H1 (cell line): Measurements from ENCODE around the gene ZNF70. TPM values are rescaled to one million over a fixed set of nuclear protein-coding genes. Genes with fewer than 3 reads are reported as not detected.

Experiments used
- CTCF ChIA-PET: fragments of 300-600 bp; sonication (Branson Sonifier 250); formaldehyde crosslinking; loops from one replicate; lab custom pipeline; 2021; ENCODE audit not compliant: partially characterized antibody; lab: Charles Lee
- POLR2A ChIA-PET: fragments of 300-600 bp; sonication (Branson Sonifier 250); formaldehyde crosslinking; loops from one replicate; lab custom pipeline; 2021; ENCODE audit warnings: inconsistent platforms; ENCODE audit not compliant: partially characterized antibody; lab: Charles Lee
- DNase-seq, 2 experiments: peaks; one replicate each; pipeline versions ENCODE4 v3.0.0 to v3.0.0-alpha.2; 2010 to 2022; ENCODE audit warnings: low spot score in 2 of 2, low read depth in 1 of 2, mixed read lengths in 1 of 2
- FAIRE-seq: peaks from 2 replicates; lab custom pipeline; 2011; peaks lifted over from hg19 to GRCh38; lab: Jason Lieb, UNC
- H2AFZ ChIP-seq: 2 replicates; pipeline ENCODE4 v1.8.1; 2012; ENCODE audit warnings: low read length, inconsistent platforms
- H2AK5ac ChIP-seq: 2 replicates; pipeline ENCODE4 v1.6.1; 2013; ENCODE audit warnings: low read depth, low read length
- H2BK120ac ChIP-seq: replicated peaks from 2 replicates; pipeline ENCODE3; 2013; ENCODE audit warnings: low read depth, low read length, inconsistent platforms
- H2BK12ac ChIP-seq: 2 replicates; pipeline ENCODE4 v1.6.1; 2013; ENCODE audit warnings: low read depth, low read length
- H2BK15ac ChIP-seq: 2 replicates; pipeline ENCODE4 v1.6.1; 2013; ENCODE audit warnings: low read length
- H2BK20ac ChIP-seq: 2 replicates; pipeline ENCODE4 v1.6.1; 2013; ENCODE audit warnings: low read length
- H2BK5ac ChIP-seq: 2 replicates; pipeline ENCODE4 v1.6.1; 2013; ENCODE audit warnings: low read depth, low read length
- H3K14ac ChIP-seq: 2 replicates; pipeline ENCODE4 v1.6.1; 2013; ENCODE audit warnings: inconsistent platforms; ENCODE audit not compliant: insufficient read length
- H3K18ac ChIP-seq: 2 replicates; pipeline ENCODE4 v1.6.1; 2013; ENCODE audit warnings: low read length; ENCODE audit errors: extremely low read depth
- H3K23ac ChIP-seq: 2 replicates; pipeline ENCODE4 v1.6.1; 2013; ENCODE audit warnings: inconsistent platforms; ENCODE audit not compliant: insufficient read length
- H3K23me2 ChIP-seq: 2 replicates; pipeline ENCODE4 v1.6.1; 2013; ENCODE audit warnings: low read depth, low read length
- H3K27ac ChIP-seq: 2 replicates; pipeline ENCODE4 v1.6.1; 2011; ENCODE audit warnings: low read depth, low read length, inconsistent platforms
- H3K27me3 ChIP-seq, 4 experiments: replicated peaks in 1 of 4; 1 replicate in 1 of 4; 2 replicates in 3 of 4; pipeline versions ENCODE4 v1.6.1 to v1.8.1; 2011 to 2013; ENCODE audit warnings: low read length in 3 of 4, mild to moderate bottlenecking in 3 of 4, inconsistent platforms in 2 of 4, mixed read lengths in 2 of 4, moderate library complexity in 1 of 4; ENCODE audit not compliant: control insufficient read depth in 3 of 4, insufficient read depth in 3 of 4; ENCODE audit errors: extremely low read depth in 1 of 4
- H3K36me3 ChIP-seq, 4 experiments: 2 replicates each; pipeline versions ENCODE4 v1.6.1 to v1.8.1; 2011 to 2013; ENCODE audit warnings: mild to moderate bottlenecking in 4 of 4, low read length in 3 of 4, moderate library complexity in 2 of 4, control low read depth in 1 of 4, inconsistent platforms in 1 of 4; ENCODE audit not compliant: insufficient read depth in 4 of 4, control insufficient read depth in 2 of 4
- H3K4ac ChIP-seq: replicated peaks from 2 replicates; pipeline ENCODE3; 2013; ENCODE audit warnings: low read length, low read depth, mixed read lengths, inconsistent platforms; ENCODE audit not compliant: insufficient read length
- H3K4me1 ChIP-seq, 4 experiments: replicated peaks in 1 of 4; 1 replicate in 1 of 4; 2 replicates in 3 of 4; pipeline versions ENCODE4 v1.6.1 to v1.8.1; 2011 to 2013; ENCODE audit warnings: low read length in 3 of 4, inconsistent platforms in 2 of 4, mixed read lengths in 1 of 4; ENCODE audit not compliant: insufficient read depth in 4 of 4, control insufficient read depth in 3 of 4
- H3K4me2 ChIP-seq, 2 experiments: 2 replicates each; pipeline versions ENCODE4 v1.6.1 to v1.8.1; 2011 to 2013; ENCODE audit warnings: low read depth in 2 of 2, low read length in 2 of 2, control low read depth in 1 of 2, inconsistent platforms in 1 of 2, mild to moderate bottlenecking in 1 of 2; ENCODE audit not compliant: insufficient read depth in 1 of 2
- H3K4me3 ChIP-seq, 4 experiments: fragments of 200-600, 300-600 bp in 1 of 4; sonication (generic), shearing (Covaris generic), sonication (Bioruptor Twin) in 1 of 4; 2 replicates each; pipeline versions ENCODE4 v1.5.1 to v1.8.1; 2011 to 2016; ENCODE audit warnings: low read length in 4 of 4, low read depth in 3 of 4, control low read depth in 2 of 4, inconsistent platforms in 2 of 4, mild to moderate bottlenecking in 2 of 4, mixed read lengths in 1 of 4, moderate library complexity in 1 of 4; ENCODE audit not compliant: insufficient read depth in 2 of 4; ENCODE audit errors: extremely low read depth in 1 of 4
- H3K56ac ChIP-seq: replicated peaks from 2 replicates; pipeline ENCODE3; 2013; ENCODE audit warnings: low read depth, mild to moderate bottlenecking, mixed read lengths, low read length, inconsistent platforms; ENCODE audit not compliant: insufficient read length
- H3K79me1 ChIP-seq: 2 replicates; pipeline ENCODE4 v1.6.1; 2013; ENCODE audit warnings: low read depth, low read length, control low read depth
- H3K79me2 ChIP-seq, 2 experiments: 2 replicates each; pipeline versions ENCODE4 v1.6.1 to v1.8.1; 2012 to 2013; ENCODE audit warnings: low read length in 2 of 2, mild to moderate bottlenecking in 2 of 2, inconsistent platforms in 1 of 2; ENCODE audit not compliant: insufficient read depth in 2 of 2, control insufficient read depth in 1 of 2
- H3K9ac ChIP-seq, 4 experiments: replicated peaks in 1 of 4; 1 replicate in 1 of 4; 2 replicates in 3 of 4; pipeline versions ENCODE4 v1.6.1 to v1.8.1; 2011 to 2013; ENCODE audit warnings: low read depth in 3 of 4, low read length in 3 of 4, control low read depth in 2 of 4, mild to moderate bottlenecking in 2 of 4, moderate library complexity in 2 of 4, inconsistent platforms in 1 of 4; ENCODE audit errors: extremely low read depth in 1 of 4
- H3K9me3 ChIP-seq, 2 experiments: 2 replicates each; pipeline versions ENCODE4 v1.6.1 to v1.8.1; 2012 to 2013; ENCODE audit warnings: mild to moderate bottlenecking in 2 of 2, moderate library complexity in 2 of 2, control low read depth in 1 of 2, inconsistent platforms in 1 of 2, low read depth in 1 of 2, low read length in 1 of 2, mixed read lengths in 1 of 2; ENCODE audit not compliant: insufficient read depth in 2 of 2
- H4K20me1 ChIP-seq, 2 experiments: replicated peaks in 1 of 2; 2 replicates each; pipeline versions ENCODE3 to v1.8.1; 2011 to 2013; ENCODE audit warnings: inconsistent platforms in 2 of 2, low read length in 2 of 2, mild to moderate bottlenecking in 1 of 2; ENCODE audit not compliant: insufficient read depth in 2 of 2, control insufficient read depth in 1 of 2
- H4K5ac ChIP-seq: 2 replicates; pipeline ENCODE4 v1.6.1; 2013; ENCODE audit warnings: low read length, low read depth, mixed read lengths, inconsistent platforms; ENCODE audit not compliant: insufficient read length
- H4K8ac ChIP-seq: 2 replicates; pipeline ENCODE4 v1.8.0; 2013; ENCODE audit warnings: mild to moderate bottlenecking, moderate library complexity, low read length, inconsistent platforms; ENCODE audit not compliant: insufficient read depth; ENCODE audit errors: extremely low read depth
- H4K91ac ChIP-seq: replicated peaks from 2 replicates; pipeline ENCODE3; 2013; ENCODE audit warnings: low read length, mixed read lengths, inconsistent platforms; ENCODE audit not compliant: insufficient read length
- ATF3 ChIP-seq: IDR thresholded peaks from 2 replicates; pipeline ENCODE4 v1.6.1; 2011; ENCODE audit warnings: low read depth, mild to moderate bottlenecking, low read length; ENCODE audit not compliant: insufficient read depth
- BCL11A ChIP-seq, 2 experiments: IDR thresholded peaks; one replicate each; pipeline ENCODE4 v1.6.1; 2011; ENCODE audit warnings: low read depth in 2 of 2, low read length in 2 of 2, mild to moderate bottlenecking in 2 of 2
- CBX5 ChIP-seq: fragments of 300-800, 300-1000 bp; sonication (generic); IDR thresholded peaks from 2 replicates; pipeline ENCODE4 v1.7.1; 2016; ENCODE audit warnings: antibody characterized with exemption, low read length, low read depth
- E2F6 ChIP-seq: IDR thresholded peaks from 2 replicates; pipeline ENCODE4 v1.6.1; 2012; ENCODE audit warnings: inconsistent platforms
- MAX ChIP-seq: IDR thresholded peaks from 2 replicates; pipeline ENCODE4 v1.6.1; 2012; ENCODE audit warnings: inconsistent platforms
- RXRA ChIP-seq: IDR thresholded peaks from 2 replicates; pipeline ENCODE4 v1.6.1; 2011; ENCODE audit warnings: low read depth, mild to moderate bottlenecking, low read length, moderate library complexity; ENCODE audit not compliant: insufficient read depth
- SIN3A ChIP-seq, 2 experiments: IDR thresholded peaks in 1 of 2; conservative IDR thresholded peaks in 1 of 2; 2 replicates each; pipeline ENCODE4 v1.6.1; 2011 to 2012; ENCODE audit warnings: low read length in 2 of 2, improper control_type of control experiment in 1 of 2, low read depth in 1 of 2, mild to moderate bottlenecking in 1 of 2
- SIRT6 ChIP-seq: IDR thresholded peaks from one replicate; pipeline ENCODE4 v1.7.1; 2012; ENCODE audit warnings: low read length, inconsistent platforms
- SP2 ChIP-seq: IDR thresholded peaks from 2 replicates; pipeline ENCODE4 v1.6.1; 2012; ENCODE audit warnings: mild to moderate bottlenecking, low read length, inconsistent platforms
- SRF ChIP-seq: IDR thresholded peaks from 2 replicates; pipeline ENCODE4 v1.6.1; 2011; ENCODE audit warnings: mild to moderate bottlenecking, low read depth, low read length, moderate library complexity
- WGBS, 2 experiments: shearing (Covaris generic) in 1 of 2; methylation state at CpG; one replicate each; pipeline versions ENCODE4 v1.1.6 to v1.1.7; 2013 to 2015; ENCODE audit warnings: low lambda C conversion rate in 2 of 2, mixed read lengths in 2 of 2, inconsistent platforms in 1 of 2, low coverage in 1 of 2, missing lambda C conversion rate in 1 of 2; ENCODE audit not compliant: insufficient replicate concordance in 2 of 2, insufficient coverage in 1 of 2, insufficient read length in 1 of 2; ENCODE audit errors: extremely low coverage in 1 of 2, missing lambda C conversion rate in 1 of 2; 5-methylcytosine and 5-hydroxymethylcytosine counted together
- polyA plus RNA-seq, 7 experiments: library from polyadenylated mRNA; depleted of rRNA in 3 of 7; stranded (reverse) in 5 of 7; unstranded in 2 of 7; fragments of >200 nt in 5 of 7; fragments of 200-250 nt in 2 of 7; gene quantifications; 1 replicate in 5 of 7; 2 replicates in 1 of 7; 4 replicates in 1 of 7; pipeline versions ENCODE4 v1.2.1 to v1.2.3, GENCODE V29; 2011 to 2013; ENCODE audit warnings: missing spikeins in 2 of 7, mixed read lengths in 2 of 7
- total RNA-seq: library from RNA; stranded (reverse); fragmentation: NEBNext Ultra II Directional; extraction: Animal tissue kit (Norgen Biotek cat#: 25700); gene quantifications from 2 replicates; pipeline ENCODE4 v1.2.1, GENCODE V29; 2021

Gene ZNF70
- total and polyA plus RNA-seq, 2 of the 8 experiments (the other 6 are each of a cell fraction or from before 2014, with no cell fraction given): 1.1 to 2.6 TPM

GRCh38 chr22:23713696-23714595 lies 37.0 kb downstream of the ZNF70 start:
- no peak overlapping the region for H3K4me3 ChIP-seq
- POLR2A ChIA-PET: interaction anchor here (0.8 kb wide), 1 partner anchor 12 kb away, joined by 3 read pairs; no protein-coding TSS in a partner anchor
- no peak for TF ChIP-seq RXRA
- TF ChIP-seq ATF3: no peak
- no peak for TF ChIP-seq CBX5
- TF ChIP-seq SP2: no peak
- no peak for TF ChIP-seq SIRT6
- no peak for TF ChIP-seq BCL11A (IDR thresholded peaks at IDR 0.05; ENCODE audit: low read depth in 2 of 2, low read length in 2 of 2)
- no peak for TF ChIP-seq SIN3A (conservative IDR thresholded peaks at IDR 0.05 in 1 of 2, IDR thresholded peaks at IDR 0.05 in 1 of 2; ENCODE audit: low read depth in 1 of 2, low read length in 2 of 2)
- TF ChIP-seq E2F6: no peak
- TF ChIP-seq MAX: no peak
- no peak for TF ChIP-seq SRF

More at GRCh38 chr22:23713696-23714595, 37.0 kb downstream of the ZNF70 start:
- H2BK120ac ChIP-seq: no peak overlapping the region
- FAIRE-seq (no peak), DNase-seq (no peak)
- no peak overlapping the region for H2BK5ac ChIP-seq
- H4K91ac ChIP-seq: no peak overlapping the region
- H3K4ac ChIP-seq: no peak overlapping the region
- H2BK12ac ChIP-seq: no peak overlapping the region
- peak overlapping the region; percentile 35; the same call in 1 of the 2 replicates for H4K8ac ChIP-seq
- peaks cover 12 to 40% (median 24%) of the 10 kb centered on the region in 4 experiments for H3K36me3 ChIP-seq
- CTCF ChIA-PET: interaction anchor here (0.6 to 1.3 kb wide), 4 partner anchors 8 to 35 kb away, joined by 3 to 4 read pairs (median 3); no protein-coding TSS in a partner anchor
- no peaks in the 10 kb centered on the region for H3K9me3 ChIP-seq
- H2BK15ac ChIP-seq: no peak overlapping the region
- WGBS, 2 experiments: 87% methylated on average over 28 of the region's 28 CpGs; no CpG with 5 or more reads in 1 of the 2 experiments
- peaks cover 12% of the 10 kb centered on the region for H3K79me1 ChIP-seq
- H4K5ac ChIP-seq: no peak overlapping the region
- H4K20me1 ChIP-seq: peaks cover 0 to 9% of the 10 kb centered on the region in 2 experiments
- no peak overlapping the region for H3K23ac ChIP-seq
- no peak overlapping the region for H3K9ac ChIP-seq
- peaks cover 0 to 5% (median 2%) of the 10 kb centered on the region in 4 experiments; a peak in 5 of 7 replicates for H3K4me1 ChIP-seq
- no peaks in the 10 kb centered on the region; a peak in 1 of 7 replicates for H3K27me3 ChIP-seq
- H3K56ac ChIP-seq: no peak overlapping the region
- no peak overlapping the region for H3K27ac ChIP-seq
- H3K14ac ChIP-seq: no peak overlapping the region
- no peak overlapping the region for H2BK20ac ChIP-seq
- no peak overlapping the region for H2AFZ ChIP-seq
- H3K23me2 ChIP-seq: no peaks in the 10 kb centered on the region
- peaks cover 0 to 6% of the 10 kb centered on the region in 2 experiments; a peak in 1 of 4 replicates for H3K79me2 ChIP-seq
- H3K18ac ChIP-seq: no peak overlapping the region
- H3K4me2 ChIP-seq: no peak overlapping the region
- no peak overlapping the region for H2AK5ac ChIP-seq
